HFF-Myc (cell line): Measurements from ENCODE around the gene CD200R1L.

ENCODE experiments used
- DNase-seq: peaks from one replicate; pipeline ENCODE4 v3.0.0-alpha.2; 2011; ENCODE audit warnings: low read depth; ENCODE audit errors: extremely low read depth
- H3K4me3 ChIP-seq: replicated peaks from 2 replicates; pipeline ENCODE4 v1.5.1; 2011; ENCODE audit warnings: low read depth, mild to moderate bottlenecking, control low read depth, low read length
- CTCF ChIP-seq: IDR thresholded peaks from 2 replicates; pipeline ENCODE4 v1.5.1; 2012; ENCODE audit warnings: mild to moderate bottlenecking, low read depth, low read length, control low read depth; ENCODE audit errors: missing control alignments

Gene CD200R1L

GRCh38 chr3:112786002-112786590 lies 60.6 kb downstream of the CD200R1L start:
- H3K4me3 ChIP-seq = no peak overlapping the region
- DNase-seq = no peak
- TF ChIP-seq CTCF = no peak

GRCh38 chr3:112785321-112786001 lies 61.2 kb downstream of the CD200R1L start:
- H3K4me3 ChIP-seq = no peak overlapping the region
- DNase-seq = no peak

GRCh38 chr3:112782491-112782890 lies 64.2 kb downstream of the CD200R1L start:
- DNase-seq = no peak
- TF ChIP-seq CTCF = no peak

More at GRCh38 chr3:112785321-112786001, 61.2 kb downstream of the CD200R1L start:
- TF ChIP-seq CTCF = no peak

GRCh38 chr3:112781599-112781998 lies 65.1 kb downstream of the CD200R1L start:
- H3K4me3 ChIP-seq = no peak overlapping the region
- TF ChIP-seq CTCF = no peak
- no peak for DNase-seq

More at GRCh38 chr3:112782491-112782890, 64.2 kb downstream of the CD200R1L start:
- H3K4me3 ChIP-seq = no peak overlapping the region

GRCh38 chr3:112779558-112780480 lies 66.8 kb downstream of the CD200R1L start:
- no peak overlapping the region for H3K4me3 ChIP-seq
- no peak for DNase-seq

GRCh38 chr3:112779011-112779410 lies 67.7 kb downstream of the CD200R1L start:
- no peak for TF ChIP-seq CTCF
- no peak for DNase-seq
- no peak overlapping the region for H3K4me3 ChIP-seq

More at GRCh38 chr3:112779558-112780480, 66.8 kb downstream of the CD200R1L start:
- no peak for TF ChIP-seq CTCF
